Retina (tissue), 1 donor: ENCODE results near the gene BCR.

Experiments used
- DNase-seq: peaks from one replicate; pipeline ENCODE4 v3.0.0-alpha.2; 2016

The BCR gene

GRCh38 chr22:23245799-23246136, 65.5 kb downstream of the BCR start:
- DNase-seq: no peak

GRCh38 chr22:23246982-23247766, 66.9 kb downstream of the BCR start:
- DNase-seq: no peak

- DNase-seq: no peak
Observed at GRCh38 chr22:23248583-23248982, 68.3 kb downstream of the BCR start.

- no peak for DNase-seq
Observed at GRCh38 chr22:23250056-23250784, 69.9 kb downstream of the BCR start.

GRCh38 chr22:23250785-23251363, 70.6 kb downstream of the BCR start:
- DNase-seq: no peak

GRCh38 chr22:23251445-23252093, 71.3 kb downstream of the BCR start:
- no peak for DNase-seq

GRCh38 chr22:23253475-23254055, 73.3 kb downstream of the BCR start:
- no peak for DNase-seq

GRCh38 chr22:23255506-23256170, 75.3 kb downstream of the BCR start:
- DNase-seq: no peak

- no peak for DNase-seq
Observed at GRCh38 chr22:23256171-23256932, 76.0 kb downstream of the BCR start.

- DNase-seq: no peak
Observed at GRCh38 chr22:23256986-23257888, 76.9 kb downstream of the BCR start.

GRCh38 chr22:23257889-23258825, 77.8 kb downstream of the BCR start:
- no peak for DNase-seq

- DNase-seq: no peak
Observed at GRCh38 chr22:23258826-23259170, 78.5 kb downstream of the BCR start.

GRCh38 chr22:23259916-23260644, 79.8 kb downstream of the BCR start:
- no peak for DNase-seq

GRCh38 chr22:23260645-23261581, 80.6 kb downstream of the BCR start:
- DNase-seq: no peak

GRCh38 chr22:23261900-23262450, 81.7 kb downstream of the BCR start:
- no peak for DNase-seq

GRCh38 chr22:23262518-23263332, 82.4 kb downstream of the BCR start:
- DNase-seq: no peak
